Erythroblast (primary cell): ENCODE data around the gene PRELP.

Experiments
- GATA1 ChIP-seq: IDR thresholded peaks from 2 replicates; pipeline ENCODE4 v1.6.1; 2011; ENCODE audit warnings: low read depth, mild to moderate bottlenecking, control low read depth, low read length, moderate library complexity
- POLR2A ChIP-seq: IDR thresholded peaks from 2 replicates; pipeline ENCODE4 v1.6.1; 2011; ENCODE audit warnings: mild to moderate bottlenecking, low read length

DNA sequence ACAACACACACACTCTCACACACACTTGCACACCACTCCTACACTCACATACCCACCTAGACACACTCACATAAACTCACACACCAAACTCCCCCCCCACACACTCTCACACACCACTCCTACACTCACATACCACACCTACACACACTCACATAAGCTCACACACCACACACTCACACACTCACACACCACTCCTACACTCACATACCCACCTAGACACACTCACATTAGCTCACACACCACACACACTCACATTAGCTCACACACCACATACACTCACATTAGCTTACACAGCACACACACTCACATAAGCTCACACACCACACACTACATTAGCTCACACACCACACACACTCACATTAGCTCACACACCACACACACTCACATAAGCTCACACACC lies 51.4 kb downstream of the PRELP start:
- TF ChIP-seq POLR2A: no peak
- TF ChIP-seq GATA1: no peak
